ENCODE results near the gene KBTBD13.

KBTBD13 gene

GRCh38 chr15:65084500-65085206 is 8.1 kb downstream of the KBTBD13 start:
- no peak for TF ChIP-seq CTCF (conservative IDR thresholded peaks at IDR 0.05; ENCODE audit: low read depth, low read length)
- H3K4me3 ChIP-seq (ENCODE audit: low read depth, low read length), result no peak overlapping the region

GRCh38 chr15:65085207-65085753 is 8.7 kb downstream of the KBTBD13 start:
- H3K4me3 ChIP-seq (ENCODE audit: low read depth, low read length), result no peak overlapping the region
- DNase-seq (ENCODE audit: low read depth), result no peak
- no peak for TF ChIP-seq CTCF (conservative IDR thresholded peaks at IDR 0.05; ENCODE audit: low read depth, low read length)

More at GRCh38 chr15:65084500-65085206, 8.1 kb downstream of the KBTBD13 start:
- DNase-seq (ENCODE audit: low read depth), result no peak

DNA sequence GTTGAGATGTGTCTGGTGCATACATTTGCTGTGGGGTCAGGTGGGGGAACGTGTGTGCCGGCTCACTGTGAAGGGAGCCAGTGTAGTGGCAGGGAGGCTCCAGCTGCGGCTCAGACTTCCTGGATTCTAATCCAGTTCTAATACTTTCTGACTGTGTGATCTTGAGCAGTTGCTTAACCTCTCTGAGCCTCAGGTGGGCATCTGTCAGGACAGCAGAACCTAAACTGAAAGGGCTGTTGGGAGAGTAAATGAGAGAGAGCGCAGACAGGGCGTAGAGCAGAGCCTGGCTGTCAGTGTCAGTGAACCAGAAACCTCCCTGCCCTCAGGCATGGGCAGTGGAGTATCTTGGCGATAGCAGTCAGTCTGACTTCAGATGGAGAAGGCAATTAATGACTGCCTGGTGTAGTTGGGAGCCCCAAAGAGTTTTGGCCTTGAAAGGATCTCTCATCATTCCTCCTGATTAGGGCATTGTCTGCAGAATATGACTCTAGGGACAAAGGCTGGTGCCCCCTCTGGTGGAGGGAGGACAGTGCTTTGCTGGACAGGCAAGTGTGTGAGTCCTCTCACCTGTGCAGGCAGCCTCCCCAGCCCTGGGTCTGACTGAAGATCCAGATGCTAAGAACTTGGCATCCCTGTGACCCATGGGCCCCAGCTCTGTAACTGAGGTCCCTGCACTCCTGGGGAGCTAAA is 9.6 kb downstream of the KBTBD13 start:
- peak; percentile 26 for DNase-seq (ENCODE audit: low read depth)
- H3K4me3 ChIP-seq (ENCODE audit: low read depth, low read length), result no peak overlapping the region
- peak; percentile 61 for TF ChIP-seq CTCF (conservative IDR thresholded peaks at IDR 0.05; ENCODE audit: low read depth, low read length)

DNA sequence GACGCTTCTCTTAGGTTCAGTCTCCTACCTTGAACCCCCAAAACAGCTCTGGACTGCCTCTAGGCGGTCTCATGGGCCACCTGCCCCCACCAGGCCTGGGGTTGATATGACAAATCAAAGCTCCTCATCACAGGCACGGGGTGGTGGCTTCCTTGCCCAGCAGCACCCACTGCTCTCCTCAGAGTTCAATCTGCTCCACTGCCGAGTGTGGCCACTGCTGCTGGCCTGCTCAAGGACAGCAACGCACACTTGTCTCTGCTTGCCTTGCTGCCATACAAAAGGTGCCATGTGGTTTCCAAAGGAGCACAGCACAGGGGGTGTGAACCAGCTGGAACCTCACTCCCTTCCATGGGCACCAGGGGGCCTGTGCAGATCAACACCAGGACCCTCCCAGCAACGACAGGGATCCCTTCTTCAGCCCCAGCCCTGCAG is 10.2 kb downstream of the KBTBD13 start:
- H3K4me3 ChIP-seq (ENCODE audit: low read depth, low read length), result no peak overlapping the region
- TF ChIP-seq CTCF (conservative IDR thresholded peaks at IDR 0.05; ENCODE audit: low read depth, low read length), result peak; percentile 44
- DNase-seq (ENCODE audit: low read depth), result peak; percentile 29

DNA sequence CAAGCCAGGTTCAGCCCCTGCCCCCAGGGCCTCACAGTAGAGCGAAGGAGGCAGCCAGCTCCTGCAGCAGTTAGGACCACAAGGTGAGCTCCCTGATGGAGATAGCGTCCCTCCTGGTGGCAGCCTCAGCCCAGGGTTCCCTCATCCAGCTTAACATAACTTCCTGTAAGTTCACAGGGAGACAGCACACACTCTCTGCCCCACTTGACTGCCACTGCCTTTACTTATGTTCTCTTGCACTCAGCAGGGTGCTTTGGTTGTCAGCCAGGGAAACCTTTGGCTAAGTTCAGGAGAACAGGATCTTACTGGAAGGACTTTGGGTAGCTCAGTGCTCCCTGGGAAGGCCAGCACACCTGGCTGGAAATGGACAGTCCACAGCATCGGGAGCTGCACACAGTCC is 10.9 kb downstream of the KBTBD13 start:
- peak; percentile 49 for DNase-seq (ENCODE audit: low read depth)
- H3K4me3 ChIP-seq (ENCODE audit: low read depth, low read length), result no peak overlapping the region
- no peak for TF ChIP-seq CTCF (conservative IDR thresholded peaks at IDR 0.05; ENCODE audit: low read depth, low read length)

- no peak for TF ChIP-seq CTCF (conservative IDR thresholded peaks at IDR 0.05; ENCODE audit: low read depth, low read length)
- no peak for DNase-seq (ENCODE audit: low read depth)
- no peak overlapping the region for H3K4me3 ChIP-seq (ENCODE audit: low read depth, low read length)
These were observed 11.5 kb downstream of the KBTBD13 start for GRCh38 chr15:65087873-65088642.
